Progenitor cell of endocrine pancreas (in vitro differentiated cells): ENCODE measurements around the gene VASP. TPM values are rescaled to one million over a fixed set of nuclear protein-coding genes. Genes with fewer than 3 reads are reported as not detected.

Source experiments
- DNase-seq: peaks from one replicate; pipeline ENCODE4 v3.0.0; 2021; ENCODE audit warnings: low spot score; ENCODE audit not compliant: unreplicated experiment
- H3K27ac Mint-ChIP-seq: 2 replicates; pipeline ENCODE4 v1.8.0; 2021; ENCODE audit warnings: mild to moderate bottlenecking, moderate library complexity, mixed read lengths
- H3K27me3 Mint-ChIP-seq: 2 replicates; pipeline ENCODE4 v1.8.0; 2021; ENCODE audit warnings: mixed read lengths
- H3K36me3 Mint-ChIP-seq: 2 replicates; pipeline ENCODE4 v1.8.0; 2022; ENCODE audit warnings: mixed read lengths; ENCODE audit not compliant: insufficient read depth
- H3K4me1 Mint-ChIP-seq: 2 replicates; pipeline ENCODE4 v1.8.0; 2021; ENCODE audit warnings: low read depth, mixed read lengths
- H3K4me3 Mint-ChIP-seq: 2 replicates; pipeline ENCODE4 v1.8.0; 2021; ENCODE audit warnings: low read depth, mild to moderate bottlenecking, moderate library complexity, mixed read lengths
- H3K9me3 Mint-ChIP-seq: 2 replicates; pipeline ENCODE4 v1.8.0; 2021; ENCODE audit warnings: low read depth, mixed read lengths
- total RNA-seq: library from RNA; stranded (reverse); gene quantifications from 2 replicates; pipeline ENCODE4 v1.2.1, GENCODE V29; 2021
- TF ChIP-seq, protein P1 (sequence below): fragments of 200-600 bp; sonication (generic); IDR thresholded peaks from one replicate; pipeline ENCODE4 v1.5.0; 2021; ENCODE audit warnings: antibody characterized with exemption, mild to moderate bottlenecking; ENCODE audit not compliant: unreplicated experiment

Gene VASP
- total RNA-seq, 1 donor from 2014 or later: 94.9 TPM

GRCh38 chr19:45505996-45506245 is 1.4 kb upstream of the VASP start:
- Mint-ChIP-seq H3K27ac (peak overlapping the region; percentile 79), H3K4me1 (peaks cover 10% of the 10 kb centered on the region), H3K9me3 (no peaks in the 10 kb centered on the region), H3K4me3 (peak overlapping the region; percentile 64), H3K36me3 (no peaks in the 10 kb centered on the region), H3K27me3 (peaks cover 11% of the 10 kb centered on the region)
- DNase-seq: no peak
- TF ChIP-seq, protein P1, sequence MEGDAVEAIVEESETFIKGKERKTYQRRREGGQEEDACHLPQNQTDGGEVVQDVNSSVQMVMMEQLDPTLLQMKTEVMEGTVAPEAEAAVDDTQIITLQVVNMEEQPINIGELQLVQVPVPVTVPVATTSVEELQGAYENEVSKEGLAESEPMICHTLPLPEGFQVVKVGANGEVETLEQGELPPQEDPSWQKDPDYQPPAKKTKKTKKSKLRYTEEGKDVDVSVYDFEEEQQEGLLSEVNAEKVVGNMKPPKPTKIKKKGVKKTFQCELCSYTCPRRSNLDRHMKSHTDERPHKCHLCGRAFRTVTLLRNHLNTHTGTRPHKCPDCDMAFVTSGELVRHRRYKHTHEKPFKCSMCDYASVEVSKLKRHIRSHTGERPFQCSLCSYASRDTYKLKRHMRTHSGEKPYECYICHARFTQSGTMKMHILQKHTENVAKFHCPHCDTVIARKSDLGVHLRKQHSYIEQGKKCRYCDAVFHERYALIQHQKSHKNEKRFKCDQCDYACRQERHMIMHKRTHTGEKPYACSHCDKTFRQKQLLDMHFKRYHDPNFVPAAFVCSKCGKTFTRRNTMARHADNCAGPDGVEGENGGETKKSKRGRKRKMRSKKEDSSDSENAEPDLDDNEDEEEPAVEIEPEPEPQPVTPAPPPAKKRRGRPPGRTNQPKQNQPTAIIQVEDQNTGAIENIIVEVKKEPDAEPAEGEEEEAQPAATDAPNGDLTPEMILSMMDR: no peak

- Mint-ChIP-seq H3K4me3 (peak overlapping the region; percentile 92), H3K4me1 (peaks cover 10% of the 10 kb centered on the region), H3K27me3 (peaks cover 6% of the 10 kb centered on the region), H3K9me3 (no peaks in the 10 kb centered on the region), H3K27ac (peak overlapping the region; percentile 94), H3K36me3 (no peaks in the 10 kb centered on the region)
- TF ChIP-seq, protein P1: peak; percentile 52
- DNase-seq: peak; percentile 87
Observed at GRCh38 chr19:45506246-45506988, 862 bp upstream of the VASP start.

- H3K4me3 Mint-ChIP-seq: peak overlapping the region; percentile 81
- TF ChIP-seq, protein P1: no peak
- H3K9me3 Mint-ChIP-seq: no peaks in the 10 kb centered on the region
- peaks cover 10% of the 10 kb centered on the region for H3K4me1 Mint-ChIP-seq
- H3K27ac Mint-ChIP-seq: peak overlapping the region; percentile 52
- no peaks in the 10 kb centered on the region for H3K36me3 Mint-ChIP-seq
- no peaks in the 10 kb centered on the region for H3K27me3 Mint-ChIP-seq
- no peak for DNase-seq
Observed at GRCh38 chr19:45507872-45508416, 665 bp downstream of the VASP start.

DNA sequence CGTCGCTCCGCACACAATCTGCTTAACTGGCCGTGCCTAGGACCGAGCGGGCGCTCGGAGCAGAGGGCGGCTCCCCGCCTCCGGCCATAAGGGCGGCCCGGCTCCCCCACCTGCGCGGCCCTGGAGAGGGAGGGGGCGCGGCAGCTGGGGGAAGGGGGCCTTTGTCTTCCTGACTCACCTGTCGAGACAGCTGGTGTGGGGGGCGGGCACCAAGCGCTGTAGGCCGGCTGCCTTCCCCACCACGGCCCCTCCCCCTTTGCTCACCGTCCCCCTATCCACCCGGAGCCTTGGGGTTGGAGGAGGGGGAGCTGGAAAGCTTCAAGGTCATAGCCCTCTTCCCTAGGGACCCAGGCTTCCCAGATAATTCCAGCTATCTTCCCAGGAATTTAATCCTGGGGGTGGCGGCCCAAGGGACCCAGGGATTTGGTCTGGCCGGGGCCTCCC is 1.2 kb downstream of the VASP start:
- peak; percentile 47 for DNase-seq
- H3K9me3 Mint-ChIP-seq: no peaks in the 10 kb centered on the region
- H3K27ac Mint-ChIP-seq: peak overlapping the region; percentile 49
- H3K36me3 Mint-ChIP-seq: no peaks in the 10 kb centered on the region
- H3K4me1 Mint-ChIP-seq: peaks cover 10% of the 10 kb centered on the region
- TF ChIP-seq, protein P1: no peak
- no peaks in the 10 kb centered on the region for H3K27me3 Mint-ChIP-seq
- H3K4me3 Mint-ChIP-seq: peak overlapping the region; percentile 81

- TF ChIP-seq, protein P1: no peak
- Mint-ChIP-seq H3K36me3 (no peaks in the 10 kb centered on the region), H3K9me3 (no peaks in the 10 kb centered on the region), H3K4me1 (peaks cover 14% of the 10 kb centered on the region), H3K27ac (peak overlapping the region; percentile 94), H3K27me3 (no peaks in the 10 kb centered on the region), H3K4me3 (peak overlapping the region; percentile 81)
- no peak for DNase-seq
Observed at GRCh38 chr19:45508861-45509691, 1.8 kb downstream of the VASP start.
